Astrocyte of the hippocampus (primary cell): ENCODE data around the gene SERAC1.
"Not testable (repeated sequence)": the region's sequence is repeated elsewhere in the genome, so short reads cannot be mapped to it uniquely, and the experiment has no call there.

Source experiments
- DNase-seq: peaks from one replicate; pipeline ENCODE4 v3.0.0; 2011; ENCODE audit warnings: low read depth, low spot score

The SERAC1 gene

GRCh38 chr6:158174514-158174913 lies 6.5 kb upstream of the SERAC1 start:
- DNase-seq = peak; percentile 92

- DNase-seq = no peak
These were observed 6.0 kb upstream of the SERAC1 start for GRCh38 chr6:158174024-158174423.

- DNase-seq = peak; percentile 13
These were observed 3.9 kb upstream of the SERAC1 start for GRCh38 chr6:158172001-158172400.

- peak; percentile 90 for DNase-seq
These were observed 2.6 kb upstream of the SERAC1 start for GRCh38 chr6:158170656-158171081.

- not testable (repeated sequence) for DNase-seq
These were observed 1.6 kb upstream of the SERAC1 start for GRCh38 chr6:158169634-158170033.

- DNase-seq = no peak
These were observed 2.1 kb downstream of the SERAC1 start for GRCh38 chr6:158165919-158166416.

- no peak for DNase-seq
These were observed 3.4 kb downstream of the SERAC1 start for GRCh38 chr6:158164579-158165170.

- DNase-seq = no peak
These were observed 6.4 kb downstream of the SERAC1 start for GRCh38 chr6:158161566-158162254.

- peak; percentile 70 for DNase-seq
These were observed 7.0 kb downstream of the SERAC1 start for GRCh38 chr6:158160932-158161539.

- no peak for DNase-seq
These were observed 9.3 kb downstream of the SERAC1 start for GRCh38 chr6:158158748-158159147.

- no peak for DNase-seq
These were observed 9.9 kb downstream of the SERAC1 start for GRCh38 chr6:158158123-158158522.

- no peak for DNase-seq
These were observed 10.8 kb downstream of the SERAC1 start for GRCh38 chr6:158157064-158157764.

- DNase-seq = no peak
These were observed 13.2 kb downstream of the SERAC1 start for GRCh38 chr6:158154816-158155215.

GRCh38 chr6:158153576-158153975 lies 14.5 kb downstream of the SERAC1 start:
- no peak for DNase-seq

- DNase-seq = no peak
These were observed 15.4 kb downstream of the SERAC1 start for GRCh38 chr6:158152659-158153058.

GRCh38 chr6:158152025-158152424 lies 16.0 kb downstream of the SERAC1 start:
- DNase-seq = not testable (repeated sequence)

- DNase-seq = peak; percentile 60
These were observed 17.4 kb downstream of the SERAC1 start for GRCh38 chr6:158150701-158151100.

GRCh38 chr6:158149641-158150040 lies 18.4 kb downstream of the SERAC1 start:
- DNase-seq = peak; percentile 20

- DNase-seq = no peak
These were observed 24.4 kb downstream of the SERAC1 start for GRCh38 chr6:158143700-158144099.

GRCh38 chr6:158142789-158143188 lies 25.3 kb downstream of the SERAC1 start:
- peak; percentile 62 for DNase-seq

- no peak for DNase-seq
These were observed 36.1 kb downstream of the SERAC1 start for GRCh38 chr6:158131926-158132325.

- no peak for DNase-seq
These were observed 42.8 kb downstream of the SERAC1 start for GRCh38 chr6:158125271-158125670.
